Upper lobe of right lung (tissue), 1 donor: Measurements from ENCODE around the gene HHIPL1. TPM values are rescaled to one million over a fixed set of nuclear protein-coding genes. Genes with fewer than 3 reads are reported as not detected.

Experiments
- ATAC-seq: fragments of 200-7000 bp; cut with Tn5 transposase; one replicate; pipeline ENCODE4 v1.9.1; 2020; ENCODE audit warnings: mild to moderate bottlenecking, moderate library complexity
- DNase-seq: peaks from one replicate; pipeline ENCODE4 v3.0.0-alpha.2; 2020
- H3K27ac ChIP-seq: fragments of 200-600 bp; one replicate; pipeline ENCODE4 v1.8.0; 2022
- H3K27me3 ChIP-seq: fragments of 200-600 bp; one replicate; pipeline ENCODE4 v1.8.0; 2022; ENCODE audit warnings: mild to moderate bottlenecking
- H3K36me3 ChIP-seq: fragments of 200-600 bp; one replicate; pipeline ENCODE4 v1.8.0; 2022
- H3K4me1 ChIP-seq: fragments of 200-600 bp; one replicate; pipeline ENCODE4 v1.8.0; 2022
- H3K4me3 ChIP-seq: fragments of 200-600 bp; one replicate; pipeline ENCODE4 v1.8.0; 2022; ENCODE audit warnings: mild to moderate bottlenecking
- H3K9me3 ChIP-seq: fragments of 200-600 bp; one replicate; pipeline ENCODE4 v1.8.0; 2022
- intact Hi-C: fragments of 100-400 bp; cut with DNase I; formaldehyde crosslinking; loops from one replicate; pipeline ENCODE4 v1.11.0; 2022
- total RNA-seq: library from RNA; stranded (reverse); fragmentation: NEBNext Ultra II Directional; extraction: Animal tissue kit (Norgen Biotek cat#: 25700); gene quantifications from one replicate; pipeline ENCODE4 v1.2.1, GENCODE V29; 2021
- TF ChIP-seq, protein P1 (sequence below): fragments of 200-600 bp; IDR thresholded peaks from one replicate; pipeline ENCODE4 v1.8.0; 2022; ENCODE audit warnings: antibody characterized with exemption
- donor health status: DM: no; HTN: yes; CAD: no; lungs with severe emphysema.

The HHIPL1 gene
- total RNA-seq, 1 donor from 2014 or later = 1.6 TPM

DNA sequence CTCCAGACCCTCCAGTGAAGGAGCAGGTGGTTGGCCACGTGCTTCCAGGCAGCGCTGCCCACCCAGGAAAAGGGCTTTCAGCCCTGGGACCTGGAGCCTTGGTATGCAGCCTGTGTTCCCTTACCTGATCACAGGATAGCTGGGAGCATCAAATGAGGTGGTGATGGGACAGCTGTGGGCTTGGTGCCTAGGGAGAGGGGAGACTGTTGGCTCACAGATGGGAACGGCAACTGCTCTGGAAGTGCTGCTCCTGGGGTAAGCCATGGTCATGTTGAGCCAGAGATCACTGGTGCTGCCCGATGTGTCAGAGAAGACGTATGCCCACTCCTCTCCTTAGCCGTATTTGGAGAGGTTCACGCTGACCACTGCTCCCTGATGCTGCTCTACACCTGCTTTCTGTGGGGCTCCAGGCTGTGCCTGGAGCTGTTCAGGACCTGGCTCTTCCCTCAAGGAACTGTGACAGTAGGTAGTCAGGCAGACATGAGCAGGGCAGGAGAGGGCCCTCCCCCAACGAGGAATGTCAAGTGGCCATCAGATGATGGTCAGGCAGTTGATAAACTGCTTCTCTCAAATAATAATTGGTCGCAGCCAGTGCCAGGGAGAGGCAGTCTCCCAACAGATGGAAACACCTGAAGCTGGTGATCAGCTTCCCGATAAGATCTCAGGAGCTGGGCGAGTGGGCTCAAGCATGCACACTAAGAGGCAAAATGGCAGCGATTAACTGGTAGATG lies 36.3 kb downstream of the HHIPL1 start:
- Histone ChIP-seq H3K27ac (no peak overlapping the region), H3K9me3 (no peaks in the 10 kb centered on the region), H3K27me3 (no peaks in the 10 kb centered on the region), H3K36me3 (no peaks in the 10 kb centered on the region), H3K4me1 (peaks cover 13% of the 10 kb centered on the region), H3K4me3 (no peak overlapping the region)
- DNase-seq (no peak), ATAC-seq (no peak)
- TF ChIP-seq, protein P1, sequence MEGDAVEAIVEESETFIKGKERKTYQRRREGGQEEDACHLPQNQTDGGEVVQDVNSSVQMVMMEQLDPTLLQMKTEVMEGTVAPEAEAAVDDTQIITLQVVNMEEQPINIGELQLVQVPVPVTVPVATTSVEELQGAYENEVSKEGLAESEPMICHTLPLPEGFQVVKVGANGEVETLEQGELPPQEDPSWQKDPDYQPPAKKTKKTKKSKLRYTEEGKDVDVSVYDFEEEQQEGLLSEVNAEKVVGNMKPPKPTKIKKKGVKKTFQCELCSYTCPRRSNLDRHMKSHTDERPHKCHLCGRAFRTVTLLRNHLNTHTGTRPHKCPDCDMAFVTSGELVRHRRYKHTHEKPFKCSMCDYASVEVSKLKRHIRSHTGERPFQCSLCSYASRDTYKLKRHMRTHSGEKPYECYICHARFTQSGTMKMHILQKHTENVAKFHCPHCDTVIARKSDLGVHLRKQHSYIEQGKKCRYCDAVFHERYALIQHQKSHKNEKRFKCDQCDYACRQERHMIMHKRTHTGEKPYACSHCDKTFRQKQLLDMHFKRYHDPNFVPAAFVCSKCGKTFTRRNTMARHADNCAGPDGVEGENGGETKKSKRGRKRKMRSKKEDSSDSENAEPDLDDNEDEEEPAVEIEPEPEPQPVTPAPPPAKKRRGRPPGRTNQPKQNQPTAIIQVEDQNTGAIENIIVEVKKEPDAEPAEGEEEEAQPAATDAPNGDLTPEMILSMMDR = no peak
- intact Hi-C loops = no loop called here

DNA sequence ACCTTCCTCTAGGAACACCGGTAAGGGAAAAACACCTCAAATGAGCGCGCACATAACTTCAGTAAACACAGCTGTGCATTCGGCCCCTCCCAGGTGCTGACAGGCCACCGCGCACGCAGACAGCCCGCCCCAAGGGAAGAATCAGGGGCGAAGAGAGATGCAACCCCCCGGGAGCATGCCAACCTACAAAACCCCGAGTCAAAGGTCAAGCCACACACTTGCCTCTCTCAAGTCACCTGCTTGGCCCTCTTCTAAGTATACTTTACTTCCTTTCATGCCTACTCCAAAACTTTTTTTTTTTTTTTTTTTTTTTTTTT lies 36.9 kb downstream of the HHIPL1 start:
- Histone ChIP-seq H3K4me3 (no peak overlapping the region), H3K36me3 (no peaks in the 10 kb centered on the region), H3K4me1 (peaks cover 13% of the 10 kb centered on the region), H3K27ac (no peak overlapping the region), H3K27me3 (no peaks in the 10 kb centered on the region), H3K9me3 (no peaks in the 10 kb centered on the region)
- intact Hi-C loops = no loop called here
- ATAC-seq = no peak
- TF ChIP-seq, protein P1 = no peak
- no peak for DNase-seq

DNA sequence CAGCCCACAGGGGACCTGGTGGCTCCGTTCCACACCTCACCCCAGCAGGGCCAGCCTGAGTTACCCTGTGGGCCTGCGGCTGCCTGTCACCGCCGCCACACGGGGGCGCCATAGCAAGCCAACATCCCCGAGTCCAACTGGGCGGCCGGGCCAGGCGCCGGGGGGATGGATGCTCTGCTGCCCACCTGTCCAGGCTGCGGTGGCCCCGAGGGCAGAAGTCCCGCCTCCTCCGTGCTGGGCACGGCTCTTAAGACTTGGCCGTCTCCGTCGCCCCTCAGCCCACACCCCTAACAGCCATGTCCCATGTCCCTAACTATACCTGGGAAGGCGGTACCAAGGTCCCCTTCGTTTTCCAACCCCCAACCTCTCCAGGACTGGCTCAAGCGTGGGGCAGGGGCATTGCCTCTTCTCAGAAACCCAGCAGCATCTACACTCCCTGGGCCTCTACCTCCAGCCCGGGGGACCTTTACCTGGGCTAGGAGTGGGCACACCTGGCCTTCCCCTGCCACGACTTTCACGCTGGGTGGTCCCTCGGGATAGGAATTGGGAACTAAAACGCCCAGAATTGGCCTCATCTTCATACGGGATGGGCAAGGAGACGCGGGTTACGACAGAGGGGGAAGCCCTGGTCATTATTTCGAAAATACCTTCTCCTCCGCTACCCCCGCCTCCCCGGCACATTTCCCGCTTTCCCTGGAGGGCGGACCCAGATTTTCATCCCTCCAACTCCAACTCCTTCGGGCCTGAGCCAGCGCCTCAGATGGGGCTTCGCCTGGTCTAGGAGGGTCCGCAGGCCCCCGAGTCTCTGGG lies 38.1 kb downstream of the HHIPL1 start:
- intact Hi-C loops = no loop called here
- H3K4me1 ChIP-seq = peaks cover 13% of the 10 kb centered on the region
- ATAC-seq (peak; percentile 58), DNase-seq (peak; percentile 90)
- TF ChIP-seq, protein P1 = peak; percentile 96
- no peaks in the 10 kb centered on the region for H3K9me3 ChIP-seq
- peak overlapping the region; percentile 83 for H3K4me3 ChIP-seq
- H3K27ac ChIP-seq = peak overlapping the region; percentile 88
- no peaks in the 10 kb centered on the region for H3K36me3 ChIP-seq
- H3K27me3 ChIP-seq = no peaks in the 10 kb centered on the region

GRCh38 chr14:99683619-99684409 lies 38.9 kb downstream of the HHIPL1 start, which contains the start of gene CYP46A1:
Gene CYP46A1 (plus strand): TSS chr14:99684298. CDS start chr14:99684418, 120 bp downstream.
- Histone ChIP-seq H3K4me1 (peaks cover 13% of the 10 kb centered on the region), H3K36me3 (no peaks in the 10 kb centered on the region), H3K9me3 (no peaks in the 10 kb centered on the region), H3K27ac (peak within 1 kb of the TSS; percentile 88), H3K4me3 (peak within 1 kb of the TSS; percentile 83), H3K27me3 (no peaks in the 10 kb centered on the region)
- peak; percentile 100 for DNase-seq
- peak; percentile 97 for ATAC-seq
- TF ChIP-seq, protein P1 = no peak
- intact Hi-C loops = no loop called here

GRCh38 chr14:99684410-99684934 lies 39.5 kb downstream of the HHIPL1 start:
- intact Hi-C loops = no loop called here
- H3K27ac ChIP-seq = no peak overlapping the region

More at GRCh38 chr14:99684410-99684934, 39.5 kb downstream of the HHIPL1 start:
- no peak for DNase-seq
- TF ChIP-seq, protein P1 = no peak
- H3K4me1 ChIP-seq = peaks cover 13% of the 10 kb centered on the region
- no peak for ATAC-seq
- H3K4me3 ChIP-seq = peak overlapping the region; percentile 54
- no peaks in the 10 kb centered on the region for H3K9me3 ChIP-seq
- no peaks in the 10 kb centered on the region for H3K36me3 ChIP-seq
- no peaks in the 10 kb centered on the region for H3K27me3 ChIP-seq
